ENCODE data around the gene HTR3B. TPM values are rescaled to one million over a fixed set of nuclear protein-coding genes. Genes with fewer than 3 reads are reported as not detected.
A peak's percentile ranks its signal among the peaks of the same experiment; 100 is the strongest.
"Not testable (repeated sequence)": the region's sequence is repeated elsewhere in the genome, so short reads cannot be mapped to it uniquely, and the experiment has no call there.

HTR3B gene
- polyA plus RNA-seq, 3 donors = 0.04 to 0.14 TPM; not detected in 1

DNA sequence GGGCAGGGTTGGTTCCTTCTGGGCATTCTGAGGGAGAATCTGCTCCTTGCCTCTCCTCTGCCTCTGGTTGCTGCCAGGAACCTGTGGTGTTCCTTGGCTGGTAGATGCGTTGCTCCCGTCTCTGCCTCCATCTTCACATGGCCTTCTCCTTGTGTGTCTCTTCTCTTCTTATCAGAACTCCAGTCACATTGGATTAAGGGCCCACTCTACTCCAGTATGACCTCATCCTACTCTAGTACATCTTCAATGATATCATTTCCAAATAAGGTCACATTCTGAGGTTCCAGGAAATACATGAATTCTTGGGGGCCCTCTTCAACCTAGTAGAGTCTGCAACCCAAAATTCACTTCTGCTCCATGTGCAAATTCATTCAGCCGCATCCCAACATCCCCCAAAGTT, 33.3 kb downstream of the HTR3B start:
- DNase-seq = no peak
- H3K36me3 ChIP-seq (replicated peaks in 1 of 2; ENCODE audit: control insufficient read depth in 1 of 2, insufficient read depth in 2 of 2, low read length in 2 of 2) = no peaks in the 10 kb centered on the region
- no peak overlapping the region for H2AFZ ChIP-seq (ENCODE audit: insufficient read depth, low read depth, low read length, poor library complexity, severe bottlenecking)
- H3K9me3 ChIP-seq (replicated peaks in 1 of 2; ENCODE audit: control insufficient read depth in 1 of 2, insufficient read depth in 1 of 2, low read length in 2 of 2) = no peaks in the 10 kb centered on the region
- peaks cover 15 to 16% of the 10 kb centered on the region in 2 donors for H3K4me1 ChIP-seq (ENCODE audit: control insufficient read depth in 1 of 2, insufficient read depth in 2 of 2, low read length in 2 of 2)
- Mint-ChIP-seq H3K4me1 (peaks cover 13% of the 10 kb centered on the region), H3K27ac (no peak overlapping the region), H3K36me3 (peaks cover 0 to 2% of the 10 kb centered on the region in 2 donors), H3K9me3 (peaks cover 0 to 4% (median 0%) of the 10 kb centered on the region in 7 donors), H3K27me3 (ENCODE audit: low read depth in 3 of 3) (peaks cover 2 to 11% (median 7%) of the 10 kb centered on the region in 3 donors), H3K4me3 (no peak overlapping the region)
- H3K4me3 ChIP-seq (replicated peaks in 1 of 3; ENCODE audit: low read depth in 2 of 3, low read length in 3 of 3) = no peak overlapping the region
- no peak overlapping the region for H3K27ac ChIP-seq (ENCODE audit: low read depth in 1 of 2, low read length in 2 of 2)
- no peak overlapping the region for H3K4me2 ChIP-seq (replicated peaks; ENCODE audit: extremely low read depth, low read length, poor library complexity, severe bottlenecking)
- H4K20me1 ChIP-seq (ENCODE audit: insufficient read depth, low read length) = no peaks in the 10 kb centered on the region
- no peaks in the 10 kb centered on the region for H3K79me2 ChIP-seq (ENCODE audit: insufficient read depth, low read length)
- TF ChIP-seq, protein P1, sequence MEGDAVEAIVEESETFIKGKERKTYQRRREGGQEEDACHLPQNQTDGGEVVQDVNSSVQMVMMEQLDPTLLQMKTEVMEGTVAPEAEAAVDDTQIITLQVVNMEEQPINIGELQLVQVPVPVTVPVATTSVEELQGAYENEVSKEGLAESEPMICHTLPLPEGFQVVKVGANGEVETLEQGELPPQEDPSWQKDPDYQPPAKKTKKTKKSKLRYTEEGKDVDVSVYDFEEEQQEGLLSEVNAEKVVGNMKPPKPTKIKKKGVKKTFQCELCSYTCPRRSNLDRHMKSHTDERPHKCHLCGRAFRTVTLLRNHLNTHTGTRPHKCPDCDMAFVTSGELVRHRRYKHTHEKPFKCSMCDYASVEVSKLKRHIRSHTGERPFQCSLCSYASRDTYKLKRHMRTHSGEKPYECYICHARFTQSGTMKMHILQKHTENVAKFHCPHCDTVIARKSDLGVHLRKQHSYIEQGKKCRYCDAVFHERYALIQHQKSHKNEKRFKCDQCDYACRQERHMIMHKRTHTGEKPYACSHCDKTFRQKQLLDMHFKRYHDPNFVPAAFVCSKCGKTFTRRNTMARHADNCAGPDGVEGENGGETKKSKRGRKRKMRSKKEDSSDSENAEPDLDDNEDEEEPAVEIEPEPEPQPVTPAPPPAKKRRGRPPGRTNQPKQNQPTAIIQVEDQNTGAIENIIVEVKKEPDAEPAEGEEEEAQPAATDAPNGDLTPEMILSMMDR (IDR thresholded peaks at IDR 0.05) = no peak
- H3K9ac ChIP-seq (ENCODE audit: insufficient read depth, low read length, poor library complexity, severe bottlenecking) = no peak overlapping the region
- WGBS (ENCODE audit: insufficient coverage) = 50% methylated on average over 2 of the region's 3 CpGs
- no peaks in the 10 kb centered on the region for H3K27me3 ChIP-seq (ENCODE audit: control insufficient read depth in 2 of 2, insufficient read depth in 2 of 2, low read length in 2 of 2)
- intact Hi-C loops (cut with micrococcal nuclease) = no loop called here

- H3K27me3 Mint-ChIP-seq (ENCODE audit: low read depth in 3 of 3) = peaks cover 0 to 3% (median 0%) of the 10 kb centered on the region in 3 donors
- no CpG with 5 or more reads among the region's 8 CpGs for WGBS (ENCODE audit: insufficient coverage)
- Histone ChIP-seq H4K20me1 (ENCODE audit: insufficient read depth, low read length) (no peaks in the 10 kb centered on the region), H3K79me2 (ENCODE audit: insufficient read depth, low read length) (no peaks in the 10 kb centered on the region), H3K27ac (ENCODE audit: low read depth in 1 of 2, low read length in 2 of 2) (peak overlapping the region; percentile 21 to 60), H2AFZ (ENCODE audit: insufficient read depth, low read depth, low read length, poor library complexity, severe bottlenecking) (peak overlapping the region; percentile 61), H3K4me1 (ENCODE audit: control insufficient read depth in 1 of 2, insufficient read depth in 2 of 2, low read length in 2 of 2) (peaks cover 20 to 23% of the 10 kb centered on the region in 2 donors), H3K9me3 (replicated peaks in 1 of 2; ENCODE audit: control insufficient read depth in 1 of 2, insufficient read depth in 1 of 2, low read length in 2 of 2) (no peaks in the 10 kb centered on the region), H3K4me3 (replicated peaks in 1 of 3; ENCODE audit: low read depth in 2 of 3, low read length in 3 of 3) (peak overlapping the region in 1 of 3 experiments; percentile 48), H3K27me3 (ENCODE audit: control insufficient read depth in 2 of 2, insufficient read depth in 2 of 2, low read length in 2 of 2) (no peaks in the 10 kb centered on the region), H3K4me2 (replicated peaks; ENCODE audit: extremely low read depth, low read length, poor library complexity, severe bottlenecking) (peak overlapping the region; percentile 37), H3K36me3 (replicated peaks in 1 of 2; ENCODE audit: control insufficient read depth in 1 of 2, insufficient read depth in 2 of 2, low read length in 2 of 2) (no peaks in the 10 kb centered on the region), H3K9ac (ENCODE audit: insufficient read depth, low read length, poor library complexity, severe bottlenecking) (no peak overlapping the region)
- TF ChIP-seq, protein P1 (IDR thresholded peaks at IDR 0.05) = no peak
- H3K4me3 Mint-ChIP-seq = peak overlapping the region; percentile 68 to 78
- peaks cover 26% of the 10 kb centered on the region for H3K4me1 Mint-ChIP-seq
- H3K27ac Mint-ChIP-seq = peak overlapping the region in 4 of 7 donors; percentile 32 to 62 (median 54)
- H3K9me3 Mint-ChIP-seq = peaks cover 0 to 4% (median 0%) of the 10 kb centered on the region in 7 donors
- peaks cover 0 to 2% of the 10 kb centered on the region in 2 donors for H3K36me3 Mint-ChIP-seq
- intact Hi-C loops (cut with micrococcal nuclease) = no loop called here
- peak in 1 of 3 donors; percentile 32 for DNase-seq
These were observed 37.7 kb downstream of the HTR3B start for GRCh38 chr11:113942256-113942655.

DNA sequence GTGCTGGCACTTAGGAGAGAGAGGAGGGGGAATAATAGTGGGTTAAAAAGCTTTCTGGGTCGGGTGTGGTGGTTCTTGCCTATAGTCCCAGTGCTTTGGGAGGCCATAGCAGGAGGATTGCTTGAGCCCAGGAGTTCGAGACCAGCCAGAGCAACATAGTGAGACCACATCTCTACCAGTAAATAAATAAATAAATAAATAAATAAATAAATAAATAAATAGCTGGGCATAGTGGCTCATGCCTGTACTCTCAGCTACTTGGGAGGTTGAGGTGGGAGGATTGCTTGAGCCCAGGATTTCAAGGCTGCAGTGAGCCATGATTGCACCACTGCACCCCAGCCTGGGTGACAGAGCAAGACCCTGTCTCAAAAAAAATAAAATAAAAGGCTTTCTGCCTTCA, 41.6 kb downstream of the HTR3B start:
- intact Hi-C loops (cut with micrococcal nuclease); DNase-seq; H3K4me2 ChIP-seq (replicated peaks; ENCODE audit: extremely low read depth, low read length, poor library complexity, severe bottlenecking); H3K27me3 Mint-ChIP-seq (ENCODE audit: low read depth in 3 of 3); H3K9me3 Mint-ChIP-seq; H3K27ac ChIP-seq (ENCODE audit: low read depth in 1 of 2, low read length in 2 of 2); H4K20me1 ChIP-seq (ENCODE audit: insufficient read depth, low read length); H3K4me3 ChIP-seq (replicated peaks in 1 of 3; ENCODE audit: low read depth in 2 of 3, low read length in 3 of 3); H3K79me2 ChIP-seq (ENCODE audit: insufficient read depth, low read length); H3K27me3 ChIP-seq (ENCODE audit: control insufficient read depth in 2 of 2, insufficient read depth in 2 of 2, low read length in 2 of 2); H2AFZ ChIP-seq (ENCODE audit: insufficient read depth, low read depth, low read length, poor library complexity, severe bottlenecking); H3K9ac ChIP-seq (ENCODE audit: insufficient read depth, low read length, poor library complexity, severe bottlenecking); H3K36me3 ChIP-seq (replicated peaks in 1 of 2; ENCODE audit: control insufficient read depth in 1 of 2, insufficient read depth in 2 of 2, low read length in 2 of 2); H3K4me3 Mint-ChIP-seq; H3K36me3 Mint-ChIP-seq; H3K9me3 ChIP-seq (replicated peaks in 1 of 2; ENCODE audit: control insufficient read depth in 1 of 2, insufficient read depth in 1 of 2, low read length in 2 of 2): not testable (repeated sequence)
- Mint-ChIP-seq H3K4me1 (peaks cover 37% of the 10 kb centered on the region), H3K27ac (peak overlapping the region in 1 of 7 donors; percentile 38)
- no CpG with 5 or more reads among the region's 2 CpGs for WGBS (ENCODE audit: insufficient coverage)
- H3K4me1 ChIP-seq (ENCODE audit: control insufficient read depth in 1 of 2, insufficient read depth in 2 of 2, low read length in 2 of 2) = peaks cover 30 to 33% of the 10 kb centered on the region in 2 donors

Data from CD14-positive monocyte (primary cell).